Pulmonary artery endothelial cell (primary cell): Measurements from ENCODE around the gene COMT. TPM values are rescaled to one million over a fixed set of nuclear protein-coding genes. Genes with fewer than 3 reads are reported as not detected.
"Not testable (repeated sequence)": the region's sequence is repeated elsewhere in the genome, so short reads cannot be mapped to it uniquely, and the experiment has no call there.

Experiments used
- DNase-seq: peaks from one replicate; pipeline ENCODE4 v3.0.0-alpha.2; 2011; ENCODE audit warnings: low read depth, low spot score
- total RNA-seq: library from RNA; depleted of rRNA; stranded (reverse); fragments of >200 nt; gene quantifications from 2 replicates; pipeline ENCODE4 v1.2.3, GENCODE V29; 2014

Gene COMT
- total RNA-seq, 1 donor from 2014 or later: 254 TPM

DNA sequence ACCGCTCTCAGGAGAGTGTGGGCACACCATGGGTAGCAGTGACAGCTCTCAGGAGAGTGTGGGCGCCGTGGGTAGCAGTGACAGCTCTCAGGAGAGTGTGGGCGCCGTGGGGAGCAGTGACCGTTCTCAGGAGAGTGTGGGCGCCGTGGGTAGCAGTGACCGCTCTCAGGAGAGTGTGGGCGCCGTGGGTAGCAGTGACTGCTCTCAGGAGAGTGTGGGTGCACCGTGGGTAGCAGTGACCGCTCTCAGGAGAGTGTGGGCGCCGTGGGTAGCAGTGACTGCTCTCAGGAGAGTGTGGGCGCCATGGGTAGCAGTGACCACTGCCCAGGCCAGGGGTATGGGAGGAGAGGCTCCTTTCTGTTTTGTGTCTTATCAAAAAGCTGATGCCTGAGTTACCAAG lies 33.7 kb upstream of the COMT start:
- not testable (repeated sequence) for DNase-seq

DNA sequence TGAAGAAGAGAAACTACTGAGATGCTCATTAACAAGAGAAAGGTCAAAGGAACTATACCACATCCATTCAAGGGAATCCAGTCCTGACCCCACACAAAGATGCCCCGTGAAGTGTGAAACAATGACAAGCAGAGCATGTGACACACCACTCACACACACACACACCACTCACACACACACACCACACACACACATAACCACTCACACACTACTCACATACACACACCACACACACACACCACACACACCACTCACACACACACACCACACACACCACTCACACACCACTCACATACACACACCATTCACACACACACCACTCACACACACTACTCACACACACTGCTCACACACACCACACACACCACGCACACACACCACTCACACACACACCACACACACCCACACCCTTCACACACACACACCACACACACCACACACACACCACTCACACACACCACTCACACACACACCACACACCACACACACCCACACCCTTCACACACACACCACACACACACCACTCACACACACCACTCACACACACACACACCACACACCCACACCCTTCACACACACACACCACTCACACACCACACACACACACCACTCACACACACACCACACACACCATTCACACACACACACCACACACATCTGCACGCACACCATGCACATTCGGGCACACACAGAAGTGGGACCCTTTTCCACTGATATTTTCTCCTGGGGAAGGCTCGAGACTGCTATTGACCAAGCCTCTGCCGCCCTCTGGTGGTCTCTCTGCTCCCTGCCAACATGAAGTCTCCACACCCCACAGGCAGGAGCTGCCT lies 32.0 kb upstream of the COMT start:
- peak; percentile 50 for DNase-seq

DNA sequence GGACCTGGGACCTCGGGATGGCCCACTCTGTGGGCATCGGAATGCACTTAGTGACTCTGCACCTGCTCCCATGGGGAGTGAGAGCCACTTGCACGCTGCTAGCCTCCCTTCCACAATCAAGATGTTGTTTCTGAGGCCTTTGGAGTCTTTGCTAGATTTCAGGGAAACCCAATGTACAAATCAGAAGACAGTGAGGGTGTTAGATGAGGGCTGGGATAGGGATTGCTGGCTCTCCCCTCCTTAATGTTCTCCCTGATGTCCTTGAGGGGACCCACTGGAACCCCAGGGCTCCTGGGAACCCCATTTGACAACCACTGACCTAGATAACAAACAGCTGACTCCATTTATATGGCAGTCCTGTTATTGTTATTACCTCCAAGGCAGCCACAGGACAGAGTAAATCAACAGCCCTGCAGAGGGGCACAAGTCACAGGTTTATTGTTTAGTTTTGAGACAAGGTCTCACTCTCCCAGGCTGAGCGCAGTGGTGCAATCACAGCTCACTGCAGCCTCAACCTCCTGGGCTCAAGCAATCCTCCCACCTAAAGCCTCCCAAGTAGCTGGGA lies 31.3 kb upstream of the COMT start:
- DNase-seq: no peak

DNA sequence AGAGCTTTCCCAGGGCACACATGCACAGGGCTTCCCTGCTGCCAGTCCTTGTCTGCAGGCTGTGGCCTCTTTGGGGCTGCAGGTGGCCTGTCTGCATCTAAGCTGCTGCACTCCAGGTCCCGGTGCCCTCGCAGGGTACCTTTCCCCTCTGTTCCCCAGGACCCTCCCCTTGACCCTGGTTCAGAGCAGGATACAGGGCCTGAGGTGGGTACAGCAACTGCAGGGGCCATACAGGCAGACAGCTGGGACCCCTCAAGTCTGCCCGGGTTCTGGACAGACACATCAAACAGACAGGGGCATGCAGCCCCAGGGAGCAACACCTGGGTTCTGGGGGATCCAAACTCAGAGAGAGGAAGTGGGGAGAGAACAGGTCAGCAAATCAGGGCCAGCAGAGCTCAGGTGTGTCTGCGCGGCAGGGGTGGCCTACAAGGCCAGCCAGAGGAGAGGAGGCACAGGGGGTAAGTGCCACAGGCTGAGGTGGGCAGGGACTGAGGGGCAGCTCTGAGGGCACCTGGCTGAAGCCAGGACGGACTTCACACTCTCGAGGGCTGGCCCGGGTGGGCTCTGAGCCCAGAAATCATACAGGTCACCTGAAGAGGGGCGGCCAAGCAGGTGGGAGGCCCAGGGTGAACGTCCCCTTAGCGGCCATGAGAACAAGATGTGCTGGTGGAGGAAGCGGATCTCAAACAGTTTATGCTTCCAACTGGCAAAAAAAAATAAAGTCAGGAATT lies 29.9 kb upstream of the COMT start:
- no peak for DNase-seq

DNA sequence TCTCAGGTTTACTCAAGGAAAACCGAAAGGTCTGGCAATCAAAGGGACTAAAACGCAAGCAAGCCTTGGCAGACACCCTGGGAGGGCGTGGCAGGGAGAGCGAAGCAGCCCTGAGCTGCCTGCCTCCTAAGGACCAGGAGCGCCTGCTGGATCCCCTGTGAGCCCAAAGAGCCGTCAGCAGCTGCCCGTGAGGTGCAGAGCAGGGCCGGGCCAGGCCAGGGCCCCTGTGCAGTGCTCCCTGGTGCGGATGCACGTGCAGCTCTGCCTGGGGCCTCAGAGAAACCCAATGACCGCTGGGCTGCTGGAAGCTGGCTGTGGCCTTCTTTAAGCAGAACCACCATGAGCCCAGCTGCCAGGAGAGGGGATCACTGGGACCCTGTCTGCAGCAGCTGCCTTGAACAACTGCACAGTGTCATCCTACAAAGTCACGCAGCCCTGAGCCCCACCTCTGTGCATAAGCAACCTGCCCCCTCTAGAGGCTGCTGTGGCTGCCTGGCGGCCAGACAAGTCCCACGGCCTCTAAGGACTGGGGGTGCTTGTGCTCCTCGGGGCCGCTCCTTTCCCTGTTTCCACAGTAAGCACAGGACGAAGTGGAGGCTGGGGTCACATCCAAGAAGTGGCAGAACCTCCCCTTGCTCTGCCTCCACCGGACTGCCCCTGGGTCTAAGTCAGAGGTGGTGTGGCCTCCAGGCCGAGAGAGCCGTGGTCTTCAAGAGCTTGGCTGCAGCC lies 29.1 kb upstream of the COMT start:
- DNase-seq: no peak

DNA sequence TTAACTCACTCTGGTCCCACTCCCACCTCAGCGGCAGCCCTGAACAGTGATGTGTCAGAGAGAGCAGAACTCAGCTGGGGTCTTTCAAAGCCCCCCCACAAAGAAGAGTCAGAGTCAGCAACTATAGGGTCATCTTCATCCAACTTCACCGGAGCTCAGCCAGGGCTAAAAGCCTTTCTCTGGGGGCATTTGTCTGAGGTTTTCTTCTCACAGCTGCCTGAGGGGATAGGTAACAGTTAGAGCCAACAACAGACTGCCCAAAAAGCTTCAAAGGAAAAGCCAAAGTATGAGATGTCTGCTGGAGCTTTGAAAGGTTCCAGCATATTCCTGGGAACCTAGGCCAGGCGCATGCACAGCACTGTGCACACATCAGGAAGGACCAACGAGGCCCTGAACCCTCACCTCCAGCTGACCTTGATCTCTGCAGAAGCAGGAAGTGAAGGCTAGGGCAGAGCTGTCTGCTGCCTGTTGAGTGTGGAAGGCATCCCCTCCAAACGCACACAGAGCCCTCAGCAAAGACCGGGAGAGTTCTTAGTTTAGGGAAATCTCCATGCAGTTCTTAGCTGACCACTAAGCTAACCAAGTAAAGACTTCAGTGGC lies 28.1 kb upstream of the COMT start:
- DNase-seq: no peak

DNA sequence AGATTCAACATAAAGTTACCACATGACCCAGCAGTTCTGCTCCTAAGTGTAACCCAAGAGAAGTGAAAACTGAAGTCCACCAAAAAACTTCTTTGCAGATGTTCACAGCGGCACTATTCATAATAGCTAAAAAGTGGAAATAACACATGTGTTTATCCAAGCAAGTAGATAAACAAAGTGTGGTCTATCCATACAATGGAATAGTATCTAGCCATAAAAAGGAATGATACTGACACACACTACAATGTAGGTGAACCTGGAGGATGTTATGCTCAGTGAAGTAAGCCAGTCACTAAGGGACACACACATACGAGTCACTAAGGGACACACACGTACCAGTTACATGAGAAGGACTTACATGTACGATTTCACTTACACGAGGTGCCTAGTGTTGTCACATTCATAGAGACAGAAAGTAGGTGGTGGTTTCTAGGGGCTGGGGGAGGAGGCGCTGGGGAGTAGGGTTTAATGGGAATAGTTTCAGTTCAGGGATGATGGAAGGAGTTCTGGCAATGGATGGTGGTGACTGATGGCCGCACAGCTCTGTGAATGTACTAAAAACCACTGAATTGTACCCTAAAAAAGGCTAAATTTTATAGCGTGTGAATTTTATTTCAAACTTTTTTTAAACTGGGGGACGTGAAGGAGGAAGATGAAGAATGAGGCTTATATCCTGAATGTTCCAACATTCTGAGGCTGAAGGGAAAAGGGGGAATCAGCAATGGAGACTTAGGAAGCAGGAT lies 27.2 kb upstream of the COMT start:
- no peak for DNase-seq

DNA sequence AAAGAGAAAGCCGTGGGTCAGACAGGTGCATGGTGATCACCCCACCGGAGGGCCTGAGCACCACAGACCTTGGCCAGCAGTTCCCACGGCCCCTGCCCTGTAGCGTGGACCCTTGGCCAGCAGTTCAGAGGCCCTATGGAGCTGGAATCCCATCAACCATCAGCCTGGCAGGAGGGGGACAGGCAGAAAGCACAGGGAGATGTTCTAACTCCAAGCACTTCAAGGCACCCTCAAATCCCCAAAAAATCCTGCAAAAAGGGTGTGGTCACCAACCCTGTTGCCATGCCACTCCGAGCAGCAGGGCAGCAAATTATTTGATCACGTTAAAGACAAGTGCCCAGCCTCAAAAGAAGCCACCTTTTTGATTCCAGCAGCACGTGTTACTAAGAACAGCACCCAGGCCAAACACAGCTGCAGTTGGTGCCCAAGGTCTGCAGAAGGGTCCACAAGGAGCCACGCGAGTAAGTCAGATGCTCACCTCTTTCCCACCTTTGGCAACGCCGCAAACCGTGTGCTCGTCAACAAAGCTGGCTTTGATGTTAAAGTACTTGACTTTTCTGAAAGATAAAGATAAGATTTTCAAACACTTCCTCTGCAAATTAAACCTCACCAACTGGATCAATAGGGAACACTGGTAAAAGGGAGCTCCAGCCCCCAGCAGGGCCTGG lies 26.2 kb upstream of the COMT start:
- no peak for DNase-seq

DNA sequence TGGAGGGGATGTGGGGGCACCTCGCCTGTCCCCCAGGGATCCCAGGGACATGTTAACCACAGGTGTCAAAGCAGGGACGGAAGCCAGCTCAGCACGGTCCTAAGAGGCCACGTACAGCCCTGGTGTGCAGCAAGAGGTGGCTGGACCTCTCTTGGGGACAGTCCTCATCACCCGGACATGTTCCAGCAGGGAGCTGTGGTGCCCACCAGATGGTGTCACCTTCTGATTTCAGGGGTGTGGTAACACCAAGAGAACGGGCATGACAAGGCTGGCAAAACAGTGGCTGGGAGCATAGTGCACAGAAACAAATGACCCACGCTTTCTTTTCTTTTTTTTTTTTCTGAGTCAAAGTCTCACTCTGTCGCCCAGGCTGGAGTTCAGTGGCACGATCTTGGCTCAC lies 25.6 kb upstream of the COMT start:
- no peak for DNase-seq

DNA sequence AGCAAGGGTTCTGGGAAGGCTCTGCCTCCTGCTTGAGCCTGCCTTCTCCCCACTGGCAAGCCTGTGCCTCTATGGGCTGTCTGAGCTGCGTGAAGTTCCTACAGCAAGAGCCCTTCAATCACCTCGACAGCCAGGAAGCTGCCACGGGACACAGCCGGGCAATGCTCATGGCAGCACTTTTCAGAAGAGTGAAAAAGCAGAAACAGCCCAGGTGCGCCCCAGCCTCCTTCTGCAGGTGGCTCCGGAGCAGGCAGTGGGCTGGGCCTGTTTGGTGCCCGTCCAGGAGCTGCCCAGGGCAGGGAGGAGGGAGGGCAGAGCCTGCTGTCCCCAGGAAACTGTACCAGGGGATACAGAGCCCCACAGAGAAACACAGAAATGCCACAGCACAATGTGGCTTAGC lies 24.6 kb upstream of the COMT start:
- no peak for DNase-seq

DNA sequence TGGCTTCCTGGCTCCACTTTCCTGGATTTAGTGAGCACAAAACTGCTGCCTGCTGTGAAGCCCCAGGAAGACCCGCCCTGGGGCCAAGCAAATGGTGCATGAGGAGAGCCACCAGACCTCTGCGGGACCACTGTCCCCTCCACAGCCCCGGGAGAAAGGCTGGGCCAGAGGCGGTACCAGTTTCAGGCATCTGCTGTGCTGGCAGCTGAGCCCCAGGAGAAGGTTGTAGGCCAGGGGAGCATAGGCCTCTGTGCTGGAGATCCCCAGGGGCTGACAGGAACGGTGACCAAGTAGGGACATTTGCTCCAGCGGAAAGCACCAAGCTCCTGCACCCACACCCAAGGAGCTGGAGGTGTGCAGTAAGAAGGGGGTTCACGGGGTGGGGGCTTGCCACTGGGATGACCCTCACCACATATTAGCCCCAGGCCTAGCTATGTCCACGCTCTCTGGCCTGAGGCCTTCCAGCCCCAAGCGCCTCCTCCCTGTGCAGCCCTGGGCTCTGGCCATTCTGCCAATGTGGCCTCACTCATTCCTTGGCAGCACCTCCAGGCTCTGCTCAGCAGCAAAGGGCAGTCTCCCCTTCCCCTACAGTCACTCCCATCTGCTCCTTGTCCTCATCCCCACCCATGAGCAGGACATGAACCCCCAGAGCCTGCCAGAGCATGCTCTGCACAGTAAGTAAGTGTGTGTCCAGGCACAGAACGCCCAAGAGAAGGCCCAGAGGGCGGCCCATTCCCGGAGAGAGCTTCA lies 24.0 kb upstream of the COMT start:
- DNase-seq: no peak

DNA sequence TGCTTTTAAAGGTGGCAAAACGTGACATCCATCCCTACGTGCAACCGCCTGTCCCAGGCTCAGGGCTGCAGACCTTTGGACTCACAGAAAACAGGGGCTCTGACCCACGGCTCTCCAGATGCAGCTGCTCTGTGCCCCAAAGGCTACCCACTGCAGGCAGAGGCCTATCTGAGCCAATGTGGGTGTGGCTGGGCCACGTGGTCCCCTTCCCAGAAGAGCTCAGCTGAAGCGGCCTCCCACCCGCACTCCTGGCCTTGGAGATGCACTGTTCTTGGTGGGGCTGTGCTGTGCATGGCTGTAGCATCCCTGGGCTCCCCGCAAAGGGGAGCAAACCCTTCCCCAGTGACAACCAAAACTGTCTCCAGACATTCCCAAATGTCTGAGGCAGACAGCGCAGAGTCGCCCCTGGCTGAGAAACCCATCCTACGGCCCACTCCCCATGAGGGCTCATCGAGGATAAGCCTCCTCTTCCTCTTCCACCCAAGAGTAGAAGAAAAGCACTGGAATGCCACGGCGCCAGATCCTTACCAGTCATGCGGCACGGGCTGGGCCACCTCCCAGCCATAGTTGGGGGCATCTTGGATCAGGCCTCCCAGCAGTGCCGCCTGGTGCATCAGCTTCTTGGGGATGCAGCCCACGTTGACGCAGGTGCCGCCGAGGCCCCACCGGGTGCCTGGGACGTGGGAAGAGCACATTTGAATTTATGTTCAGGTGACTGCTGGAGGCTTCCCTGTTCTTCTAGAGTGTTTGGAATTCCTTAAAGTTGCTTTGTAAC lies 23.1 kb upstream of the COMT start:
- DNase-seq: no peak

DNA sequence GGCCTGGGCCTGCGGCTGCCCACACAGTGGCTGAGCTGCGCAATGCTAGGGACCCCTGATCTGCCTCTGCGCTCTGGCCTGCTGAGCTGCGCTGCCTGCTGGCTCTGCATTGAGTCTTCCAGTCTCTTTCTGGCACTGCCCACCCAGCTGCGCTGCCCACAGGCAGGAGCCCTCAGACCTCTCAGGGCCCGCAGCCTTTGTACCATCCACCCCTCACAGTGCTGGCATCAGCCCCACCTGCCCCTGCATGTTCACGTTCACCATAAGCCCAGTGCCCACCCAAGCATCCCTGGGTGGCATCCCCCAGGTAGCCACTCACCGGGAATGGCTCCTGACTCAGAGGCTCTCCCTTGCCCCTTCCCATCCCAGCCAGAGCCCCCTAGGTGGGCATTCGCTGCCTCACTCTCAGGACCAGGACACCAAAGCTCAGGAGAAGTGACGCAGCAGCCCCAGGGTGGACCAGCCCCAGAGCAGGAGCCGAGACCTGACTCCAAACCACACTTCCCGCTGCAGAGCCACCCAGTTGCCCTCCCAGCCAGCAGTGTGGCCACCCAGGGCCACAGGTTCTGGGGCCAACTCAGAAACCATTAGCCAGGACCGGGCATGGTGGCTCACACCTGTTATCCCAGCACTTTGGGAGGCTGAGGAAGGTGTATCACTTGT lies 21.7 kb upstream of the COMT start:
- no peak for DNase-seq

DNA sequence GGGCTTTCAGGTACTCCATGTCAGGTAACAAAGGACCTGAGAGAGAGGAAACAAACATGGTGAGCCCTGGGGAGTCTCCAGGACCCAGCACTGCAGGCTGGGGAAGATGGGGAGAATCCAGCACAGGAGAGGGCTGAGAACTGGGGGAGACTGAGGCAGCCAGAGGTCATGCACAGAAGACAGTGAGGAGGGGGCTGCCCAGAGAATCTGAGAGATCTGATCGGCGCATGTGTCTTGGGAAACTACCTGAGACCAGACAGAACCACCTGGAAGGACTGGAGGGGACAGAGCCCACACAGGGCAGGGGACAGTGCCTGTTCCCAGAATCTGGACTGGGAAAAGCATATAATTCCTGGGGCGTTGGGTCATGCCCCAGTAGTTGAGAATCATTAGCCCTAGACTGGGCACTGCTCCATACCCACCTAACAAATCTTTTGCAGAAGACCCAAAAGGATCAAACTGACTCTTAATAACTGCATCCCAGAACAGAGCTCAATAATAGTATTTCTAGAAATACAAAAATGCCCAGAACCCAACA lies 20.0 kb upstream of the COMT start:
- DNase-seq: no peak

DNA sequence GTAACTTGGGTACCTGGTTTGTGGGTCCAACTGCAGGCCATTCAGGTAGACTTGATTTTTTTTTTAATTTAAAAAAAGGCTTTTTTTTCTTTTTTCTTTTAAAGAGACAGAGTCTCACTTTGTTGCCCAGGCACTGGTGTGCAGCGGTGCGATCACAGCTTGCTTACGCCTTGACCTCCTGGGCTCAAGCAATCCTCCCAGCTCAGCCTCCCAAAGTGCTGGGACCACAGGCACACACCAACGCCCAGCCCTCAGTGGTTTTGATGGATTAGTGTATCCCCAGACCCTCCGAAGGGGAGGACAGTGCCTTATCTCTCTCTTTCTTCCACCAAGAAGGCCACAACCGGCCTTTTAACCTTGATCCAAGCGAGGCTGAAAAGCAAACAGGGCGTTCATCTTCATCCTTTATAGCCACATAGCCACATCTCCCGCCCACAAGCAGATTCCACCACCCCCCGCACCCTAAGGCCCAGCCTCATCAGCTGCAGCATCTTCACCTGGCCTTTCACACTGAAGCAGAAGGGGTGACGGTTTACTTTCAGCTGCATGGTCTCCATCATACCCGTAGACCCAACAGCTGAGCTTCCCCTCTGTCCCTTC lies 17.6 kb upstream of the COMT start:
- no peak for DNase-seq

DNA sequence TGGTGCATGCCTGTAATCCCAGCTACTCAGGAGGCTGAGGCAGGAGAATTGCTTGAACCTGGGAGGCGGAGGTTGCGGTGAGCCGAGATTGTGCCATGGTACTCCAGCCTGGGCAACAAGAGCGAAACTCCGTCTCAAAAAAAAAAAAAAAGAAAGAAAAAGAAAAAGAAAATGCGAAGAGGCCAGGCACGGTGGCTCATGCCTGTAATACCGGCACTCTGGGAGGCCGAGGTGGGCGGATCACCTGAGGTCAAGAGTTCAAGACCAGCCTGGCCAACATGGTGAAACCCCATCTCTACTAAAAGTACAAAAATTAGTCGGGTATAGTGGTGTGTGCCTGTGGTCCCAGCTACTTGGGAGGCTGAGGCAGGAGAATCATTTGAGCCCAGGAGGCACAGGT lies 15.5 kb upstream of the COMT start:
- not testable (repeated sequence) for DNase-seq

DNA sequence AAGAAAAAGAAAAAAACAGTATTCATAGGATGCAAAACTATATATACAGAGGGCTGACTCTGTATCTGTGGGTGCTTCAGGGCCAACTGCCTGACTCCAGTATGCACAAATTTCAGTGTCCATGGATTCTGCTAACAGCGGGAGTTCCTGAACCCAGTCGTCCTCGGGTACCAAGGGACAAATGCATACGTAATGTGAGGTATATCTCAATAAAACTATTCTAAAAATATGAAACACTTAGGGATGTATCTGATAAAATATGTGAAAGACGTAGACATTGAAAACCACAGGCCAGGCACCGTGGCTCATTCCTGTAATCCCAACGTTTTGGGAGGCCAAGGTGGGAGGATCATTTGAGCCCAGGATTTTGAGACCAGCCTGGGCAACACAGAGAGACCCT lies 13.9 kb upstream of the COMT start:
- no peak for DNase-seq

DNA sequence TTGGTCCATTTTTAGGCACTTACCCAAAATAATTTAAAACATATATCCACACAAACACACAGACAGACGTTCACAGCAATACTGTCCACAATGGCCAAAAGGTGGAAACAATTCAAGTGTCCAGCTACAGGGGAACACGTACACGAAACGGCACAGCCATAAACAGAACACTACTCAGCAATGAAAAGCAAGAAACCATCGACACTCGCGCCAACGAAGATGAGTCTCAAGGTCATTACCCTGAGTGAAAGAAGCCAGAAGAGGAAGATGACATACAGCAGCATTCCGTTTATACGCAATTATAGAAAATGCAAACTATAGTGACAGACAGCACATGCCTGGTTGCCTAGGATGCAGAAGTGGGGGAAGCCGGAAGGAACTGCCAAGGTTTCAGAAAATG lies 13.4 kb upstream of the COMT start:
- no peak for DNase-seq
